CD4-positive, alpha-beta T cell (primary cell): Measurements from ENCODE around the gene MBNL2. TPM values are rescaled to one million over a fixed set of nuclear protein-coding genes. Genes with fewer than 3 reads are reported as not detected.

ENCODE experiments used
- ATAC-seq: fragments of 200-7000 bp; cut with Tn5 transposase; one replicate; pipeline ENCODE4 v1.10.0; 2022; ENCODE audit warnings: mild to moderate bottlenecking; ENCODE audit not compliant: poor library complexity
- CTCF ChIA-PET: fragments of 350-600 bp; sonication (Branson Sonifier 250); formaldehyde crosslinking; loops from one replicate; lab custom pipeline; 2021; ENCODE audit warnings: antibody characterized with exemption, inconsistent platforms; lab: Charles Lee
- POLR2A ChIA-PET: fragments of 350-600 bp; sonication (Branson Sonifier 250); formaldehyde crosslinking; loops from one replicate; lab custom pipeline; 2021; ENCODE audit warnings: antibody characterized with exemption, inconsistent platforms; lab: Charles Lee
- DNase-seq, 14 experiments: peaks; one replicate each; pipeline ENCODE4 v3.0.0-alpha.2; 2013 to 2020; ENCODE audit warnings: mixed read lengths in 2 of 14
- H3K27ac ChIP-seq, 2 donors: one replicate each; pipeline versions ENCODE4 v1.5.1 to v1.7.0; 2013; ENCODE audit warnings: low read length in 2 of 2, low read depth in 1 of 2, mild to moderate bottlenecking in 1 of 2
- H3K27me3 ChIP-seq, 2 experiments: 1 replicate in 1 of 2; 2 replicates in 1 of 2; pipeline versions ENCODE4 v1.6.1 to v1.7.0; 2013; ENCODE audit warnings: low read length in 2 of 2, control low read depth in 1 of 2, mild to moderate bottlenecking in 1 of 2, moderate library complexity in 1 of 2; ENCODE audit not compliant: insufficient read depth in 2 of 2, control insufficient read depth in 1 of 2
- H3K36me3 ChIP-seq: one replicate; pipeline ENCODE4 v1.6.1; 2013; ENCODE audit warnings: low read length, control low read depth; ENCODE audit not compliant: insufficient read depth
- H3K4me1 ChIP-seq: one replicate; pipeline ENCODE4 v1.6.1; 2013; ENCODE audit warnings: low read length, control low read depth; ENCODE audit not compliant: insufficient read depth
- H3K4me3 ChIP-seq: one replicate; pipeline ENCODE4 v1.5.1; 2013; ENCODE audit warnings: mild to moderate bottlenecking, low read length, moderate library complexity
- H3K9me3 ChIP-seq, 2 experiments: 1 replicate in 1 of 2; 2 replicates in 1 of 2; pipeline versions ENCODE4 v1.6.1 to v1.7.0; 2013; ENCODE audit warnings: low read length in 2 of 2, mild to moderate bottlenecking in 2 of 2, control low read depth in 1 of 2, moderate library complexity in 1 of 2; ENCODE audit not compliant: control insufficient read depth in 1 of 2, insufficient read depth in 1 of 2
- H3K27ac Mint-ChIP-seq: one replicate; pipeline ENCODE4 v1.8.0; 2020; ENCODE audit warnings: mixed read lengths
- H3K27me3 Mint-ChIP-seq: one replicate; pipeline ENCODE4 v1.8.0; 2021; ENCODE audit warnings: mixed read lengths
- H3K36me3 Mint-ChIP-seq: one replicate; pipeline ENCODE4 v1.8.0; 2021; ENCODE audit warnings: low read depth, mixed read lengths
- H3K4me1 Mint-ChIP-seq: one replicate; pipeline ENCODE4 v1.8.0; 2021; ENCODE audit warnings: low read depth, mixed read lengths
- H3K4me3 Mint-ChIP-seq: one replicate; pipeline ENCODE4 v1.8.0; 2020; ENCODE audit warnings: mild to moderate bottlenecking, mixed read lengths
- H3K9me3 Mint-ChIP-seq: one replicate; pipeline ENCODE4 v1.8.0; 2020; ENCODE audit warnings: mixed read lengths
- CTCF ChIP-seq: fragments of 200-600 bp; IDR thresholded peaks from one replicate; pipeline ENCODE4 v1.8.0; 2022; ENCODE audit warnings: antibody characterized with exemption, mild to moderate bottlenecking
- intact Hi-C, 2 experiments: fragments of 100-400 bp; cut with DNase I in 1 of 2; cut with micrococcal nuclease in 1 of 2; formaldehyde crosslinking; loops; one replicate each; pipeline versions ENCODE4 v1.15.1 to v1.9.0; 2023 to 2025; cut with DNase I, micrococcal nuclease
- total RNA-seq, 174 experiments: library from RNA in 2 of 174; stranded (reverse) in 2 of 174; gene quantifications; one replicate each; pipeline ENCODE4 v1.2.3 and lab custom pipeline; 2021 to 2026

MBNL2 gene
- total RNA-seq, 2 experiments from 2014 or later = 35.9 to 36.0 TPM

- peaks cover 17% of the 10 kb centered on the region for H3K4me1 ChIP-seq
- ChIA-PET CTCF (interaction anchor here (1.2 kb wide), 1 partner anchor 110 kb away, joined by 4 read pairs; no protein-coding TSS in a partner anchor), POLR2A (no interaction called here)
- Mint-ChIP-seq H3K9me3 (no peaks in the 10 kb centered on the region), H3K4me3 (peak overlapping the region; percentile 32), H3K36me3 (peaks cover 13% of the 10 kb centered on the region), H3K27ac (peak overlapping the region; percentile 17), H3K4me1 (peaks cover 37% of the 10 kb centered on the region), H3K27me3 (no peaks in the 10 kb centered on the region)
- H3K27me3 ChIP-seq = no peaks in the 10 kb centered on the region
- H3K4me3 ChIP-seq = no peak overlapping the region
- H3K36me3 ChIP-seq = no peaks in the 10 kb centered on the region
- ATAC-seq (no peak), DNase-seq (no peak)
- H3K9me3 ChIP-seq = no peaks in the 10 kb centered on the region
- intact Hi-C loops = loop anchor here (5.0 to 10.0 kb wide), 6 partner anchors 108 to 1364 kb away; partner anchors contain the start of gene RAP2A (in 2 of the 2)
- TF ChIP-seq CTCF = no peak
- no peak overlapping the region for H3K27ac ChIP-seq
These were observed 1.8 kb upstream of the MBNL2 start for GRCh38 chr13:97220151-97220900.

GRCh38 chr13:97221046-97221445 lies 1.1 kb upstream of the MBNL2 start:
- TF ChIP-seq CTCF = no peak
- Histone ChIP-seq H3K36me3 (no peaks in the 10 kb centered on the region), H3K27ac (no peak overlapping the region), H3K4me1 (peaks cover 23% of the 10 kb centered on the region), H3K9me3 (no peaks in the 10 kb centered on the region), H3K27me3 (no peaks in the 10 kb centered on the region), H3K4me3 (no peak overlapping the region)
- Mint-ChIP-seq H3K27ac (peak overlapping the region; percentile 89), H3K9me3 (no peaks in the 10 kb centered on the region), H3K27me3 (no peaks in the 10 kb centered on the region), H3K36me3 (peaks cover 13% of the 10 kb centered on the region), H3K4me1 (peaks cover 36% of the 10 kb centered on the region), H3K4me3 (no peak overlapping the region)
- CTCF ChIA-PET = interaction anchor here (1.1 to 1.6 kb wide), 5 partner anchors 10 to 138 kb away, joined by 3 to 8 read pairs (median 4); no protein-coding TSS in a partner anchor
- ATAC-seq = no peak
- POLR2A ChIA-PET = interaction anchor here (3.6 kb wide), 1 partner anchor 10 kb away, joined by 42 read pairs; no protein-coding TSS in a partner anchor
- DNase-seq = no peak
- intact Hi-C loops = loop anchor here (5.0 to 10.0 kb wide), 6 partner anchors 109 to 1364 kb away; partner anchors contain the start of gene RAP2A (in 2 of the 2)

GRCh38 chr13:97221466-97221865 lies 667 bp upstream of the MBNL2 start:
- Histone ChIP-seq H3K4me3 (no peak overlapping the region), H3K36me3 (no peaks in the 10 kb centered on the region), H3K4me1 (peaks cover 26% of the 10 kb centered on the region), H3K27me3 (no peaks in the 10 kb centered on the region), H3K27ac (peak overlapping the region; percentile 3 to 12), H3K9me3 (no peaks in the 10 kb centered on the region)
- ChIA-PET CTCF (interaction anchor here (0.8 to 1.6 kb wide), 6 partner anchors 11 to 138 kb away, joined by 3 to 8 read pairs (median 4); no protein-coding TSS in a partner anchor), POLR2A (interaction anchor here (0.8 to 6.8 kb wide), 3 partner anchors 11 to 212 kb away, joined by 4 to 91 read pairs (median 42); partner anchors contain the start of gene RAP2A)
- DNase-seq = no peak
- intact Hi-C loops = loop anchor here (5.0 to 10.0 kb wide), 6 partner anchors 109 to 1363 kb away; partner anchors contain the start of gene RAP2A (in 2 of the 2)
- Mint-ChIP-seq H3K4me3 (peak overlapping the region; percentile 2), H3K4me1 (peaks cover 36% of the 10 kb centered on the region), H3K27me3 (no peaks in the 10 kb centered on the region), H3K27ac (peak overlapping the region; percentile 89), H3K36me3 (peaks cover 13% of the 10 kb centered on the region), H3K9me3 (no peaks in the 10 kb centered on the region)
- no peak for TF ChIP-seq CTCF
- ATAC-seq = no peak
